GM21526 (cell line): ENCODE data around the gene SLCO3A1.

Source experiments
- ATAC-seq: cut with Tn5 transposase; IDR thresholded peaks from one replicate; pipeline ENCODE4 v1.9.1; 2021; ENCODE audit warnings: moderate library complexity; ENCODE audit not compliant: unreplicated experiment, low FRiP score

The SLCO3A1 gene

DNA sequence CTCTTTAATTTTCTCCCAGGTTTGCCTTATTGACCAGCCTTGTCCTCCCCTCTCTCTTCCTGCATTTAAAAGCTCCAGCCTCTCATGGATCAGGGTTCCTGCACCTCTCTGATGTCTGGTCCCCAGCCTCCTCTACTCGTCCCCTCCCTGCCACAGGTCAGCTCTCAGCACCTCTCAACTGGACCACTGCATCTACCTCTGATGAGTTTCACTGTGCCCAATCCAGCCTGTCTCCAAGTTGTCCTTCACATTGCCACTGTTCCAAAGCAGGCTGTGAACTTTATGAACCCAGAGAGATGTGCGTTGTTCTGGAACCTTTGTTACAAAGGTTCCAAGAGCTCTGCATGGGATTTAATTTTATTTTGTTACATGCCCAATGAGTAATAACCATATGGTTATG, 76.6 kb downstream of the SLCO3A1 start:
- ATAC-seq, result no peak

DNA sequence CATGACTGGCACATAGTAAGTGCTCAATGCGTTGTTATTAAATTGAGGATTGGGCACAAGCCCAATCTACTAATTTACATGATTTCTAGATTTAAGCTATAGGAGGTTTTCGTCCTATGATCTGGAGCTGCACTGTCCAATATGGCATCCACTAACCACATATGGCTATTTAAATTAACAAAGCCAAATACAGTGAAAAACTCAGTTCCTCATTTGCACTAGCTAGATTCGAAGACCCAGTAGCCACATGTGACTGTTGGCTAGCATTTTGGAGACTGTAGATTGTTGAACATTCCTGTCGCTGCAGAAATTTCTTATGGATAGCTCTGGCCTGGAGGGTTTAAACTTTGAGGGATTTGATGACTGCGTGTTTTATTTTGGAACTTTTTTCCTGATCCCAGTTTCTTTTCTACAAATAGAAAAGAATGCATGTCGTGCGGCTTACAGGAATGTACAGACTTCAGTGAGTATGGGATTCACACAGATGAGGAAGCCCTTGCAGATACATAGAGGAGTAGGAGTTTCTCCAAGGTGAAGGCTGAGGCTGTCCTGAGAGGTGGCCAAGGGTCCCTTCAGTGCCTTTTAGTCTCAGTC, 82.8 kb downstream of the SLCO3A1 start:
- ATAC-seq, result no peak

- no peak for ATAC-seq
These were observed 83.4 kb downstream of the SLCO3A1 start for GRCh38 chr15:91936927-91937326.

DNA sequence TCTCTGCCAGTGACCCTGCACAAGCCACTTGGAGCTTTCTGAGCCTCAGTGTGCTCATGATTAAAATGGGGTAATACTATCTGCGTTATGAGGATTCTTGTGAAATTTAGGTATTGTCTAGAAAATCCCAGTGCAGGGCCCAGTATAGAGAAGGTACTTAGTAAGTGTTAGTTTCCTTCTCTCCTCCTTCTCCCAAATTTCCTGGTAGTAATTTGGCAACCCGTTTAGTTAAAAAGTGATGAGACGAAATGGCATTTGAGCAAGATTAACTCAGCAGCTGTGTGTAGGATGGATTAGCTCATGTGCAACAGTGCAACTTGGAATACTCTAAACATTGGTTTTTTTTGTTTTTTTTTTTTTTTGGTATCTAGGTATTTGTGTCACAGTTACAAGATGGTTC, 84.6 kb downstream of the SLCO3A1 start:
- no peak for ATAC-seq

DNA sequence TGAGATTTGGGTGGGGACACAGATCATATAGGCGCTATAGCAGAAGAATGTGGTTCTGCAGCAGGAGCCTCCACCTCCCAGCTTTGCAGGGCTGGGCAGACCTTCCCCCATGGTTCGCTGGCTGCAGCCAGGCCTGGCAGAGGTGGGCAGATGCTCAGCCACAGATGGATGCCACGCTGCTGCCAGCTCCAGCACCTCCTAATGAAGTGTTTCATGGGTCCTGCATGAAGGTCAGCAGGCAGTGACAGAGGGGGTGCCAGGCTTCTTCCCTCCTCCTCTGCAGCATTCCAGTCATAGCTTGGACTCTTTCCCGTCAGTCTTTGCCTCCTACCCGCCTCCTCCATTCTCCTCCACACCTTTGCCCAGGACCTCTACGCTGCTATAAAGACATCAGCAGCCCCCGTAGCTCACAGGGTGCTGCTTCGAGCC, 85.9 kb downstream of the SLCO3A1 start:
- no peak for ATAC-seq

DNA sequence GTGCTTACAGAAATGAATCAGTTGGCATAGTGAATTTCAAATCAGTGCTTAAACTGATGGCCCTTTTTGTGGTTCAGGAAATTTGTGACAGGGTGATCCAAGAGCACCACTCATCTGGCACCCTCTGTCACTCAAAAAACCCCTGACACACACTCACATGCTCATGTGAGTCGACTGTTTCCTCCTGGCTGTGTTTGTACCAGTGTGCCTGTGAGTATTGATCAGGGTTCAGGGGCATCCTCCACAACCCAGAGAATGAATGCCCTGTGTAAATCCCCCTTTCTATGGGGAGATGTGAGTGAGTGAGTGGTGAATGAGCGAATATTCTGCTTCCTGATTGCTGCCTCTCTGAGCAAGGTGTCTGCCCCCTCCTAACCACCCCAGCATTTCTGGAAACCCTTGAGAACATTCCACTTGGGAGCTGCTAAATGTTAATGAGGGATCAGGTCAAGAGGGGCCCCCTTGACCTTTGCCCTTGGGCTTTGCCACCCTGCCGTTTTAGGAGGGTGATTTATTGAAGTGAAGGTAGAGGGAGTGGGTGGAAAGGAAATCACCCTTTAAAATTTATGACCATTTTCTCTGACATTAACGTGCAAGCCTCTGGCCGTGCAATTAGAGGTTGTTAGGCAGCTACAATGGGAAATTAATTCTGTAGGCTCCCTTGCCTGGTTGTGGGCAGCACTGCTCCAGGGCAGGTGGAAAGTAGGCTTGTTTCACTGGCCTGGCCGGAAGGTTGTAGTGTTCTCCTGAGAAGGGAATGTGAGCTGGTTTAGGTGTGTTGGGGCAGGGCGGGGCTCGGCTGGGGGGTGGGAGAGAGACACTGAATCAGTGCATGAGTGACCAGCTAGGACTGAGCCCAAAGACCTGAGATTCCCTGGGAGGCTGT, 87.2 kb downstream of the SLCO3A1 start:
- ATAC-seq, result no peak

GRCh38 chr15:91941871-91942658, 88.6 kb downstream of the SLCO3A1 start:
- ATAC-seq, result no peak

DNA sequence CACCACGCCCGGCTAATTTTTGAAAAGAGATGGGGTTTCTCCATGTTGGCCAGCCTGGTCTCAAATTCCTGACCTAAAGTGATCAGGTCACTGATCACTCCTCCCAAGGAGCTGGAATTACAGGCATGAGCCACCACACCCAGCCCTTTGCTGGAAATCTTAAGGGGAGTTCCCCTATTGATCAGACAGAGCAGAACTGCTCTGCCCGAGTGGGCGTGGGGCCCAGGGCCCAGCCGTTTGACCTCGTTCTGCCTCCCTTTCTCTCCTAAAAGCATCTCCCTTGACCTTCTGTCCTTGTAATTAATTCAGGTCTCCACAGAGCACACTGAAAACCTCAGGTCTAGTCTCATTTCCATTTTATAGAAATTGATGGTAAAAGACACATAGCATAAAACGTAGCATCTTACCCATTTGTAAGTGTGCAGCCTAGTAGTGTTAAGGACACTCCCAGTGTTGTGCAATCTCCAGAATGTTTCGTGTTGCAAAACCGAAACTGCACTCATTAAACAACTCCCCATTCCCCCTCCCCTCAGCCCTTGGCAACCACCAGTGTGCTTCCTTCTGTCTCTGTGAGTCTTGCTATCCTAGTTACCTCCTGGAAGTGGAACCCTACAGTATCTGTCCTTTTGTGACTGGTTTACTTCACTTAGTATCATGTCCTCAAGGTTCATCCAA, 89.3 kb downstream of the SLCO3A1 start:
- ATAC-seq, result no peak

DNA sequence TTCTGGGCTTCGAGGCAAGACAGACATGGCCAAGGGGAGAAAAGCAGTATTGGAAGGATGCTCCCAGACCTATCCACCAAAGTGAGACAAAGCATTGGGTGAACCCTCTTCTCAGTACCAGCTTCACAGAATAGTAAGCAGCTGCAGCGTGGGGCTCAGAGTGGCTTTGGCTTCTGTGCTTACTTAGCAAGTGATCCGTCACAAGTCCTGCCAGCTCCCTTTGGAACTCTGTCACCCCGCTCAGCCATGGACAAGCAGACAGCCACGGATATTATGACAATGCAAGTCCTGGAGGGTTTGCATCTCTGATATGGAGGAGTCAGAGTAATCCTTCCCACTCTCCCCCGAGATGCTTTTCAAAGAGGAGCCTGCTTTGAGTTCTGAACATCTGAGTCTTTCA, 90.8 kb downstream of the SLCO3A1 start:
- ATAC-seq, result no peak

DNA sequence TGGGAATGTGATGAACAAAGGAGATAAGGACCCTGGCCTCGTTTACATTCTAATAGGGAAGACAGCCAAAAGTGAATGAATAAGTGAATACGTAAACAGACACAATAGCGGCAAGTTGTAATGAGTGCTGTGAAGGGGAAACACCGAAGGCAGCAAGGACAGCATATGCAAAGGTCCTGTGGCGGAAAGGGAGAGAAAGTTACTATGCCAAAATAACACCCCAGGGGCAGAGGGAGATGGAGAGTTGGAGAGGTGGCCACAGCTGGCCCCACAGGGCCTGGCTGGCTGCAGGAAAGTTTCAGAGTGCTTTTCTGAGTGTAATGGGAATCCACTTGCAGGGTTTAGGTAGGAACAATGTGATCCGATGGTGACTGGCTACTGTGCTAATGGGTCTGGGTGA, 91.9 kb downstream of the SLCO3A1 start:
- no peak for ATAC-seq

- no peak for ATAC-seq
These were observed 92.6 kb downstream of the SLCO3A1 start for GRCh38 chr15:91946075-91946474.

GRCh38 chr15:91946581-91947292, 93.2 kb downstream of the SLCO3A1 start:
- no peak for ATAC-seq

GRCh38 chr15:91947293-91947679, 93.8 kb downstream of the SLCO3A1 start:
- no peak for ATAC-seq

DNA sequence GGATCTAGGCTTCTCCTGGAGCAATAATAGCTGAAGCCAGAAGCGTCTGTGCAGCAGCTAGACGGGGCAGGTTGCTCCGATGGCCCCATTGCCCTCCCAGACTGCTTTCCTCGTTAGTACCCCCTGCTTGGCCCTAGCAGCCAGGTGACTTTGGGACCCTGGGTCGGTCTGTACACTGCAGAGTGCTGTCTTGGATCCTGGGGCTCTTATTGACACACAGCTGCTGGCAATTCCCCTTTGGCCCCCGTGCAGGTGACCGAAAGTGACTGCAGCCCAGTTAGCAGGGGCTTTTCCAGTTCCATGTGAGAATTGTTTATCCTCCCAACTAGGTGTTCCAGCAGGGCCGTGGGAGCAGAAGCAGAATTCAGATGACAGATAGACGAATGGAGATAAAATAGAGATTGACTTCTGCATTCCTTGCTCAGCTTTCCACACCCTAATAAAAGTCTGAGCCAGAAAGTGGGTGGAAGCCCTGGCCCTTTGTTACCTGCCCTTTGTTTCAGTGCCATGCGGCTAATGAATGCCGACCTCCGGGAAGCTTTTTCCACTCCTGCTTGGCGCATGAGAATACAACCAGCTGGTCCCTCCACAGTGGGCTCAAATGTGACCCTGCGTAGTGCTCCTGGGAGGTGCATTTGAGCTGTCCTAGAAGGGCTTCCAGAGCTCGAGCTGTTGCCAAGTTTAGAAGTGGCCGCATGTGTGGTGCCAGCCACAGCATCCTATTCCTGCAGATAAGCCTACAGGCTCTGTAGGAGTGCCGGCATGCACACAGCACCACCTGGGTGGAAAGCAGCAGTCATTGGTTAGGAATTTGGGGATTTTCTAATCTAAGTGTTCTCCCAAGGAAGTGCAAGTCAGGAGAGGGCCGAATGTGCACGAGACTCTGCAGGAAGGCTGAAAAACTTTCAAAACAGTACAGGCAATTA, 94.4 kb downstream of the SLCO3A1 start:
- no peak for ATAC-seq

- ATAC-seq, result no peak
These were observed 95.9 kb downstream of the SLCO3A1 start for GRCh38 chr15:91949361-91949760.

DNA sequence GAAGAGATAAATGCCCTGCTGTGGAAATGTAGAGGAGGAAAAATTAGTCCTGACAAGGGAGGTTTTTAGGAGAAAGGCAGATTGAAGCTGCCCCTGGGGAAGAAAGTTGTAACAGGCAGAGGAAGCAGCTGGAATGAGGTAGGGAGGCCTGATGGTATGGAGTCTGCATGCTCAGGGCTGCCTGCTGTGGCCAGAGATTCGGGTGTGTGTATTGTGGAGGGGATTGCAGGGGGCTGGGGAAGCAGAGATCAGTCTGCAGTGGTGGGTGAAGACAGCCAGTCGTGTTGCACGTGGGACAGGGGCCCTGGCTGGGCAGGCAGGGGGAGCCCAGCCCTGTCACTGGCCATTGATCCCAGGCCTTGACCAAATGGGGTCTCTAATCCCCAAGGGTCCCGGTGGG, 96.5 kb downstream of the SLCO3A1 start:
- no peak for ATAC-seq

DNA sequence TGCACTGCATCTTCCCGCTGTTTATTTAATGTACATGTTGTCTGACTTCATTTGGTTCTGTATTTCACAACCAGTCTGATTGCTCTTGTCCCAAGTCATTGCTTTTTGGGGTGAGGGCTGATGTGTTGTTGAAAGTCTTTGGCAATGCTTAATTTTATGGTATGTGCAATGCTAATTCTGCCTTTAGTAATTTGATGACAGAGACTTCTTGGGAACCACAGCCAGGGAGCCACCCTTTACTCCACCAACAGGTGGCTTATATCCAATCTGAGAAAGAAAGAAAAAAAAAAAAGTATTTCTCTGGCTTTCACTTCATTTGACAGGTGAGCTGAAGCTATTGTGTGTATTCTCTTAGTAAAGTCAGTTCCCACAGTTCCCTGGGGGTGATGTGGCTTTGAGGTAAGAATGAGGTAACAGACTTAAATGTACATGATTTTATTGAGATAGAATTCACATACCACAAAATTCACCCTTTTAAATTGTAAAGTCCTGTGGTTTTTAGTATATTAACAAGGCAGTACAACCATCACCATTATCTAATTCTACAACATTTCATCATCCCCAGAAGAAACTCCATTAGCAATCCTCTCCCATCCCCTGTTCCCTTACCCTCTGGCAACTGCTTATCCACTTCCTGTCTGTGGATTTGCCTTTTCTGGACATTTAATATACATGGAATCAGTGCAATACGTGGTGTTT, 97.3 kb downstream of the SLCO3A1 start:
- ATAC-seq, result no peak

DNA sequence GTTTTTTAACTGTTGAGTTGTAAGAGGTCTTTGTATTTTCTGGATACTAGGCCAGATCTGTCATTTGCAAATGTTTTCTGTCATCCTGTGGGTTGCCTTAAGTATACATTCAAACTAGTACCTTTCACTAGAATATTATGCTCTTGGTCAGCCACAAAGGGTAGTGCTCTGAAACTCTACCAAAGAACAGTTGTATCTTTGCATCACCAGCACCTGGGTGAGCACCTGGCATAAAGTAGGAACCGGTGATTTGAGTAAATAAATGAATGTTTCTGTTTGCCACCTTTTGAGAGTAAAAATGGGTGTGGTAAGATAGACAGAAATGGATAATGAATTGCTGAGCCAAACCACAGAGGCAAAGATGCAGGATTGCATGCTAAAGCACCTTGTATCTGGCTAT, 98.7 kb downstream of the SLCO3A1 start:
- ATAC-seq, result no peak

DNA sequence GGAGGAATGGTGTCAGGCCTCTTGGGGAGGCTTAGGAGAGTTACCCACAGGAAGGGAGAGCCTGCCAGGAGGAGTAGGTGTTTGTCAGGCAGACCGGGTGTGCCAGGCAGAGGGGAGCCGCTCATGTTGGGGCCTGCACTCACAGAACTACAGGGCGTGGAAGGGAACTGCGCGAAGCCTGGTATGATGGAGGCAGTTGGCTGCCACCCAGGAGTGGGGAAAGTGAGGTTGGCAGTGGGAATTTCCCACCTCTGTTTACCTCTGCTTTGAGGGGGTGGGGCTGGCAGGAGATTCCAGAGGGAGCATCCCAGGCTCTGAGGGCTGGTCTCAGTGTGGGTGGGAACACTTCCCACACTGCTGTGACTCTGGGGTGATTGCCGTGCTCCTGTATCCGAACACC, 99.9 kb downstream of the SLCO3A1 start:
- no peak for ATAC-seq
